Measurements from ENCODE around the gene MEF2D. TPM values are rescaled to one million over a fixed set of nuclear protein-coding genes. Genes with fewer than 3 reads are reported as not detected.

MEF2D gene
- polyA plus RNA-seq, 1 donor (not counting 4 experiments of a cell fraction or from before 2014, with no cell fraction given): 9.3 TPM

DNA sequence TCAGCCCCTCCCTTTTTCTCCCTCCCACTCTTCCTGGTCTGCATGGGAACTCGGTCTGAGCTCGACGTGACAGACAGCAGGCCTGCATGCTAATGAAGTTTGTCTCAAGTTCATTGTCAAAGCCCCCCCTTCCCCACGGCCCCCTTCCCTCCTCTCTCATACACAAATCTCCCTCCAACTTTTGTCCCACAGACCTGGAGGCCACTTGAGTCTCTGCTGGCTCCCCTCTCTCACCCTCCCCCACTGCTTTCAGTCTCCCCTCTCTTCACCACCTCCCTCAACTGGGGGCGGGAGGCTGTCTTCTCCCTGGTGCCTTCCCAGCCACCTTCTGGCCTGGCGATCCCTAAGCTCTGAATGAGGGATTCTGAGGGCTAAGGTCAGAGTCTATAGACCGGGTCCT is 70.3 kb downstream of the MEF2D start:
- DNase-seq (ENCODE audit: low read depth, low spot score) (no peak), FAIRE-seq (no peak)
- H3K4me1 ChIP-seq (ENCODE audit: control insufficient read depth, extremely low read depth, insufficient read depth, low read length): no peaks in the 10 kb centered on the region
- dilution Hi-C loops (cut with MboI; ENCODE audit: extremely low pct_ligation_motif_present, low sequenced_read_pairs): no loop called here
- no peaks in the 10 kb centered on the region for H3K36me3 ChIP-seq (ENCODE audit: control insufficient read depth in 2 of 2, extremely low read depth in 1 of 2, insufficient read depth in 2 of 2, low read length in 2 of 2)
- no peak overlapping the region for H3K4me2 ChIP-seq (ENCODE audit: control insufficient read depth, extremely low read depth, insufficient read depth, low read depth, low read length)
- no peak overlapping the region for H3K27ac ChIP-seq (ENCODE audit: control insufficient read depth, insufficient read depth, low read length)
- no peak overlapping the region for H3K4me3 ChIP-seq (ENCODE audit: control insufficient read depth in 2 of 3, extremely low read depth in 1 of 3, insufficient read depth in 2 of 3, low read depth in 1 of 3, low read length in 3 of 3)
- no peaks in the 10 kb centered on the region for H3K9me1 ChIP-seq (ENCODE audit: control insufficient read depth, extremely low read depth, insufficient read depth, low read length)
- no peaks in the 10 kb centered on the region for H4K20me1 ChIP-seq (ENCODE audit: control insufficient read depth, extremely low read depth, insufficient read depth, low read length)
- peaks cover 84% of the 10 kb centered on the region for H3K27me3 ChIP-seq (ENCODE audit: control insufficient read depth, extremely low read depth, insufficient read depth, low read length)
- no peaks in the 10 kb centered on the region for H3K79me2 ChIP-seq (ENCODE audit: control insufficient read depth, insufficient read depth, low read length)
- no peak for TF ChIP-seq EZH2 (IDR thresholded peaks at IDR 0.05; ENCODE audit: low read length)
- TF ChIP-seq, protein P1, sequence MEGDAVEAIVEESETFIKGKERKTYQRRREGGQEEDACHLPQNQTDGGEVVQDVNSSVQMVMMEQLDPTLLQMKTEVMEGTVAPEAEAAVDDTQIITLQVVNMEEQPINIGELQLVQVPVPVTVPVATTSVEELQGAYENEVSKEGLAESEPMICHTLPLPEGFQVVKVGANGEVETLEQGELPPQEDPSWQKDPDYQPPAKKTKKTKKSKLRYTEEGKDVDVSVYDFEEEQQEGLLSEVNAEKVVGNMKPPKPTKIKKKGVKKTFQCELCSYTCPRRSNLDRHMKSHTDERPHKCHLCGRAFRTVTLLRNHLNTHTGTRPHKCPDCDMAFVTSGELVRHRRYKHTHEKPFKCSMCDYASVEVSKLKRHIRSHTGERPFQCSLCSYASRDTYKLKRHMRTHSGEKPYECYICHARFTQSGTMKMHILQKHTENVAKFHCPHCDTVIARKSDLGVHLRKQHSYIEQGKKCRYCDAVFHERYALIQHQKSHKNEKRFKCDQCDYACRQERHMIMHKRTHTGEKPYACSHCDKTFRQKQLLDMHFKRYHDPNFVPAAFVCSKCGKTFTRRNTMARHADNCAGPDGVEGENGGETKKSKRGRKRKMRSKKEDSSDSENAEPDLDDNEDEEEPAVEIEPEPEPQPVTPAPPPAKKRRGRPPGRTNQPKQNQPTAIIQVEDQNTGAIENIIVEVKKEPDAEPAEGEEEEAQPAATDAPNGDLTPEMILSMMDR (optimal IDR thresholded peaks at IDR 0.05 in 1 of 3, IDR thresholded peaks at IDR 0.05 in 1 of 3, conservative IDR thresholded peaks at IDR 0.05 in 1 of 3; ENCODE audit: extremely low read depth in 1 of 3, insufficient read depth in 2 of 3, low read length in 3 of 3): no peak
- H3K9ac ChIP-seq (ENCODE audit: control insufficient read depth, extremely low read depth, insufficient read depth, low read length): no peak overlapping the region
- H3K9me3 ChIP-seq (ENCODE audit: control insufficient read depth, low read depth, low read length): no peaks in the 10 kb centered on the region
- no peak overlapping the region for H2AFZ ChIP-seq (ENCODE audit: control insufficient read depth, low read length)

DNA sequence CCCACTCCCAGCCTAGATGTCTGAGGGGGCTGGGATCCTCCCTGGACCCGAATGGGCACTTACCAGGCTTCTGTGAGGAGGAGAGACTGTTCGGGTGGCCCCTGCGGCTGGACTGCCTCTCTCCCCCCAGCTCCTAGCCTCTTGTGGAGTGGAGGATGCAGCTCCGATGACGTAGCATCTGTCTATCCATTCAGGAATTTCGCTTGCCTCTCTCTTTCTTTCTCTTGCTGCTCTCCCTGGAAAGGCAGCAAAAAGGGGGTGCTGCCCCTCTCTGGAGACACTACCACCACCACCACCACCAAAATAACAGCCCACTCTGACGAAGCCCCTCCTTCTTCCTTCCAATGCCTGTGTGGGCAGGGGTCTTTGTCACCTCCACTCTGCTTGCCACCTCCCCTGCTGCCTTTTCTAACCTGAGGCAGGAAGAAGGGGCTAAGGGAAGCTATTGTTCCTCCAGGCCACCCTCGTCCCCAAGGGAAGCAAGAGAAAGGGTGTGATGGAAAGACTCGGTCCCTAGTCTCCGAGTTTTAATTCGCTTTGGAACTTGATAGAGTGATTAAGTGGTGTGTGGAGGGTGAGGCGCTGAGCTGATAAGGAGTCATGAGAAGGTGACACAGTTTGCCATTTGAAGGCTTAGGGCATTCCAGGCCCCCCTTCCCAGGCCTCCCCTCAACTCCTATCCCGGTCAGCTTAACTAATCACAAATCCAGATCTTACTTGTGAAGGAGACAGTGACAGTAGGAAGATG is 71.1 kb downstream of the MEF2D start:
- Histone ChIP-seq H3K9me1 (ENCODE audit: control insufficient read depth, extremely low read depth, insufficient read depth, low read length) (no peaks in the 10 kb centered on the region), H3K4me2 (ENCODE audit: control insufficient read depth, extremely low read depth, insufficient read depth, low read depth, low read length) (no peak overlapping the region), H3K36me3 (ENCODE audit: control insufficient read depth in 2 of 2, extremely low read depth in 1 of 2, insufficient read depth in 2 of 2, low read length in 2 of 2) (no peaks in the 10 kb centered on the region), H3K79me2 (ENCODE audit: control insufficient read depth, insufficient read depth, low read length) (no peaks in the 10 kb centered on the region), H3K27me3 (ENCODE audit: control insufficient read depth, extremely low read depth, insufficient read depth, low read length) (peaks cover 79% of the 10 kb centered on the region), H3K27ac (ENCODE audit: control insufficient read depth, insufficient read depth, low read length) (no peak overlapping the region), H3K4me3 (ENCODE audit: control insufficient read depth in 2 of 3, extremely low read depth in 1 of 3, insufficient read depth in 2 of 3, low read depth in 1 of 3, low read length in 3 of 3) (no peak overlapping the region), H3K4me1 (ENCODE audit: control insufficient read depth, extremely low read depth, insufficient read depth, low read length) (no peaks in the 10 kb centered on the region), H3K9me3 (ENCODE audit: control insufficient read depth, low read depth, low read length) (no peaks in the 10 kb centered on the region), H2AFZ (ENCODE audit: control insufficient read depth, low read length) (no peak overlapping the region), H4K20me1 (ENCODE audit: control insufficient read depth, extremely low read depth, insufficient read depth, low read length) (peaks cover 2% of the 10 kb centered on the region), H3K9ac (ENCODE audit: control insufficient read depth, extremely low read depth, insufficient read depth, low read length) (no peak overlapping the region)
- dilution Hi-C loops (cut with MboI; ENCODE audit: extremely low pct_ligation_motif_present, low sequenced_read_pairs): no loop called here
- FAIRE-seq (no peak), DNase-seq (ENCODE audit: low read depth, low spot score) (no peak)
- no peak for TF ChIP-seq EZH2 (IDR thresholded peaks at IDR 0.05; ENCODE audit: low read length)
- TF ChIP-seq, protein P1 (optimal IDR thresholded peaks at IDR 0.05 in 1 of 3, IDR thresholded peaks at IDR 0.05 in 1 of 3, conservative IDR thresholded peaks at IDR 0.05 in 1 of 3; ENCODE audit: extremely low read depth in 1 of 3, insufficient read depth in 2 of 3, low read length in 3 of 3): no peak

Data from keratinocyte (primary cell).